Measurements from ENCODE around the gene TPP2.

TPP2 gene

GRCh38 chr13:102680133-102680717 lies 83.4 kb downstream of the TPP2 start:
- peaks cover 35% of the 10 kb centered on the region for H3K4me1 Mint-ChIP-seq (ENCODE audit: low read depth)
- intact Hi-C loops (cut with micrococcal nuclease), result loop anchor here (10.0 kb wide), 1 partner anchor 95 kb away; the partner anchor contains the start of gene TEX30
- H3K36me3 Mint-ChIP-seq (ENCODE audit: low read depth), result peaks cover 34% of the 10 kb centered on the region
- H3K27ac Mint-ChIP-seq, result peak overlapping the region; percentile 77
- peaks cover 2% of the 10 kb centered on the region for H3K27me3 Mint-ChIP-seq
- H3K9me3 Mint-ChIP-seq, result no peaks in the 10 kb centered on the region
- no peak overlapping the region for H3K4me3 Mint-ChIP-seq

GRCh38 chr13:102680842-102681740 lies 84.3 kb downstream of the TPP2 start:
- Mint-ChIP-seq H3K27me3 (peaks cover 2% of the 10 kb centered on the region), H3K9me3 (no peaks in the 10 kb centered on the region), H3K36me3 (ENCODE audit: low read depth) (peaks cover 28% of the 10 kb centered on the region), H3K4me1 (ENCODE audit: low read depth) (peaks cover 35% of the 10 kb centered on the region), H3K27ac (peak overlapping the region; percentile 77), H3K4me3 (no peak overlapping the region)
- intact Hi-C loops (cut with micrococcal nuclease), result loop anchor here (10.0 kb wide), 1 partner anchor 94 kb away; the partner anchor contains the start of gene TEX30

- Mint-ChIP-seq H3K4me3 (no peak overlapping the region), H3K27me3 (peaks cover 5% of the 10 kb centered on the region), H3K27ac (no peak overlapping the region), H3K9me3 (no peaks in the 10 kb centered on the region), H3K4me1 (ENCODE audit: low read depth) (peaks cover 35% of the 10 kb centered on the region), H3K36me3 (ENCODE audit: low read depth) (peaks cover 17% of the 10 kb centered on the region)
- intact Hi-C loops (cut with micrococcal nuclease), result loop anchor here (10.0 kb wide), 1 partner anchor 93 kb away; the partner anchor contains the start of gene TEX30
These were observed 85.4 kb downstream of the TPP2 start for GRCh38 chr13:102682211-102682610.

- intact Hi-C loops (cut with micrococcal nuclease), result loop anchor here (10.0 kb wide), 1 partner anchor 92 kb away; the partner anchor contains the start of gene TEX30
- H3K27ac Mint-ChIP-seq, result no peak overlapping the region
- H3K4me1 Mint-ChIP-seq (ENCODE audit: low read depth), result peaks cover 35% of the 10 kb centered on the region
- H3K9me3 Mint-ChIP-seq, result no peaks in the 10 kb centered on the region
- peaks cover 5% of the 10 kb centered on the region for H3K27me3 Mint-ChIP-seq
- H3K36me3 Mint-ChIP-seq (ENCODE audit: low read depth), result peaks cover 12% of the 10 kb centered on the region
- no peak overlapping the region for H3K4me3 Mint-ChIP-seq
These were observed 85.9 kb downstream of the TPP2 start for GRCh38 chr13:102682727-102683126.

GRCh38 chr13:102683637-102684036 lies 86.9 kb downstream of the TPP2 start:
- H3K27ac Mint-ChIP-seq, result no peak overlapping the region
- H3K9me3 Mint-ChIP-seq, result no peaks in the 10 kb centered on the region
- H3K4me1 Mint-ChIP-seq (ENCODE audit: low read depth), result peaks cover 35% of the 10 kb centered on the region
- peaks cover 7% of the 10 kb centered on the region for H3K36me3 Mint-ChIP-seq (ENCODE audit: low read depth)
- H3K27me3 Mint-ChIP-seq, result peaks cover 10% of the 10 kb centered on the region
- intact Hi-C loops (cut with micrococcal nuclease), result loop anchor here (10.0 kb wide), 1 partner anchor 91 kb away; the partner anchor contains the start of gene TEX30
- no peak overlapping the region for H3K4me3 Mint-ChIP-seq

GRCh38 chr13:102686024-102686423 lies 89.2 kb downstream of the TPP2 start:
- Mint-ChIP-seq H3K27ac (no peak overlapping the region), H3K27me3 (peaks cover 19% of the 10 kb centered on the region), H3K36me3 (ENCODE audit: low read depth) (no peaks in the 10 kb centered on the region), H3K9me3 (no peaks in the 10 kb centered on the region), H3K4me1 (ENCODE audit: low read depth) (peaks cover 16% of the 10 kb centered on the region), H3K4me3 (no peak overlapping the region)
- intact Hi-C loops (cut with micrococcal nuclease), result loop anchor here (10.0 kb wide), 1 partner anchor 89 kb away; the partner anchor contains the start of gene TEX30

- Mint-ChIP-seq H3K27me3 (peaks cover 22% of the 10 kb centered on the region), H3K4me1 (ENCODE audit: low read depth) (peaks cover 7% of the 10 kb centered on the region), H3K36me3 (ENCODE audit: low read depth) (no peaks in the 10 kb centered on the region), H3K9me3 (no peaks in the 10 kb centered on the region), H3K27ac (no peak overlapping the region), H3K4me3 (no peak overlapping the region)
- intact Hi-C loops (cut with micrococcal nuclease), result loop anchor here (10.0 kb wide), 1 partner anchor 87 kb away; the partner anchor contains the start of gene TEX30
These were observed 90.7 kb downstream of the TPP2 start for GRCh38 chr13:102687520-102687919.

DNA sequence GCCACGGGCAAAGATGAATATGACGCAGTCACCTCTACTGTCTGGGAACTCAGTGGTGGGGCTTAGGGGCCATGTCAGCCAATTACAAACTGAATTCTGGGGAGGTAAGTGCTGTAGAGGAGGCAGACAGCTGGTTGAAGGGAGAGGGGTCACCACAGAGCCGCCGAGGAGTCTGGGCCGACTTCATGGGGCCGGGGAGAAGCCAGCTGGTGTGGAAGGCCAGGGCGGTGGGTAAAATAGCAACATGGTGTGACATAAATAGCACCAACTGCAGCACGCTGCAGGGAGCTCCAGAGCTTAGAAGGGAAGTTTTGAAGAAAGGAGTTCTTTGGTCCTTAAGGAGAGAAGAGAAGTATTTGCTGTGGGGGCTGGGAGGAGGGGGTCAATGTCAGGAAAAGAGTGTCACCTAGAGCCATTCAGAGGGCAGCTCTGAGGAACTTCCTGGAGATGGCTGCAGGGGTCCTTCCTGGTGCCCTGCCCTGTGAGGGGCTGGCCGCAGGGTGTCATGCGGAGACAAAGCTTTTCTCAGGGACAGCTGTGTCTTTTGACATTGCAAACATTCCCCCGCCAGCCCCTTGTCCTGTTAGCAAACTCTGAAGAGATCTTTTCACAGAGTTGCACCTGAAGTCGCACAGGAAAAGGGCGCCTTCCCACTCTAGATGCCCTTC lies 91.7 kb downstream of the TPP2 start:
- no peaks in the 10 kb centered on the region for H3K9me3 Mint-ChIP-seq
- H3K27ac Mint-ChIP-seq, result peak overlapping the region; percentile 3
- H3K4me3 Mint-ChIP-seq, result no peak overlapping the region
- intact Hi-C loops (cut with micrococcal nuclease), result loop anchor here (10.0 kb wide), 1 partner anchor 86 kb away; the partner anchor contains the start of gene TEX30
- H3K4me1 Mint-ChIP-seq (ENCODE audit: low read depth), result no peaks in the 10 kb centered on the region
- H3K36me3 Mint-ChIP-seq (ENCODE audit: low read depth), result no peaks in the 10 kb centered on the region
- peaks cover 22% of the 10 kb centered on the region for H3K27me3 Mint-ChIP-seq

GRCh38 chr13:102690883-102691282 lies 94.1 kb downstream of the TPP2 start:
- Mint-ChIP-seq H3K9me3 (no peaks in the 10 kb centered on the region), H3K4me1 (ENCODE audit: low read depth) (no peaks in the 10 kb centered on the region), H3K27ac (no peak overlapping the region), H3K4me3 (no peak overlapping the region), H3K36me3 (ENCODE audit: low read depth) (no peaks in the 10 kb centered on the region), H3K27me3 (peaks cover 25% of the 10 kb centered on the region)
- intact Hi-C loops (cut with micrococcal nuclease), result no loop called here

DNA sequence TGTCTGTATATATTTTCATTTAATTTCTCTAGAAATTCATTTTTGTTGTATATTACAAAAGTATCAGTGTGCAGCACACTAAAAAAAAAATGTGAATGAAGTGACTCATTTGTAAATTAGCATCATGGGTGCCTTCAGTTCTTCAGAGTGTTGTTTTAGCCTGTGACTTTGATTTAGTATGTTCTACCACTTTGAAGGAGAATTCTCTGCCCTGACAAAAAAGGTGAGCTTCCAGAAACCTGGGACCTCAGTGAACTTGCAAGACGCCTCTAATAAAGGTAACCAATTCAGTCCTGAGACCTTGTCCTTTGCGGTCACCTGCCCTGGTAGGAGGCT lies 95.7 kb downstream of the TPP2 start:
- no peaks in the 10 kb centered on the region for H3K36me3 Mint-ChIP-seq (ENCODE audit: low read depth)
- peaks cover 22% of the 10 kb centered on the region for H3K27me3 Mint-ChIP-seq
- no peaks in the 10 kb centered on the region for H3K4me1 Mint-ChIP-seq (ENCODE audit: low read depth)
- H3K9me3 Mint-ChIP-seq, result no peaks in the 10 kb centered on the region
- intact Hi-C loops (cut with micrococcal nuclease), result no loop called here
- H3K27ac Mint-ChIP-seq, result no peak overlapping the region
- no peak overlapping the region for H3K4me3 Mint-ChIP-seq

GRCh38 chr13:102693250-102693649 lies 96.5 kb downstream of the TPP2 start:
- H3K36me3 Mint-ChIP-seq (ENCODE audit: low read depth), result no peaks in the 10 kb centered on the region
- no peak overlapping the region for H3K4me3 Mint-ChIP-seq
- no peaks in the 10 kb centered on the region for H3K4me1 Mint-ChIP-seq (ENCODE audit: low read depth)
- no peak overlapping the region for H3K27ac Mint-ChIP-seq
- intact Hi-C loops (cut with micrococcal nuclease), result no loop called here
- peaks cover 2% of the 10 kb centered on the region for H3K9me3 Mint-ChIP-seq
- H3K27me3 Mint-ChIP-seq, result peaks cover 21% of the 10 kb centered on the region

- no peaks in the 10 kb centered on the region for H3K4me1 Mint-ChIP-seq (ENCODE audit: low read depth)
- no peaks in the 10 kb centered on the region for H3K36me3 Mint-ChIP-seq (ENCODE audit: low read depth)
- H3K27ac Mint-ChIP-seq, result no peak overlapping the region
- intact Hi-C loops (cut with micrococcal nuclease), result no loop called here
- H3K4me3 Mint-ChIP-seq, result no peak overlapping the region
- peaks cover 8% of the 10 kb centered on the region for H3K9me3 Mint-ChIP-seq
- H3K27me3 Mint-ChIP-seq, result peaks cover 17% of the 10 kb centered on the region
These were observed 97.0 kb downstream of the TPP2 start for GRCh38 chr13:102693776-102694175.

DNA sequence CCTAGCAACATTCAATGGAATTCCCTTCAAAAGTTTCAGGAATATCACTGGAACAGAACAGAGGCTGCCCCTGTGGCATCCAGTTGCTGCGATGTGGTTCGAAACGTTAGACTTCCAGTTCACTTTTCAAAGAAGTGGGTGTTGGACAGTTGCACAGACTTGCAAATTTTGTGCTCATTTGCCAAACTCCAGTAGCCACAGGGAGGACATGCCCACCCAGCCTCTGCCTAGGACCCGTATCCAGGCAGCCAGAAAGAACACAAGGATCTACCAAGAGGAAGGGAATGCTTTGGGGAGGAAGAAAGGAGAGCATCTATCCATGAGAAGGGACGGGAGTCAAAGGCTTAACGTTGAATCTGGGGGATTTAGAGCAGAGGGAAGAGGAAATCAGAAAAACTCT lies 98.2 kb downstream of the TPP2 start, which contains the start of gene METTL21C:
TSS of gene METTL21C (minus strand) at position 108 of the 400 bp plus-strand sequence. CDS start 546 bp downstream, outside the sequence.
- no peaks in the 10 kb centered on the region for H3K36me3 Mint-ChIP-seq (ENCODE audit: low read depth)
- intact Hi-C loops (cut with micrococcal nuclease), result no loop called here
- no peaks in the 10 kb centered on the region for H3K4me1 Mint-ChIP-seq (ENCODE audit: low read depth)
- H3K9me3 Mint-ChIP-seq, result peaks cover 9% of the 10 kb centered on the region
- H3K27me3 Mint-ChIP-seq, result peaks cover 10% of the 10 kb centered on the region
- H3K4me3 Mint-ChIP-seq, result no peak within 1 kb of the TSS
- H3K27ac Mint-ChIP-seq, result no peak within 1 kb of the TSS
